NCI-H2107 treated with DMSO at 0.1 percent for 48 hours (cell line): ENCODE measurements around the gene DOCK4.

Experiments
- DNase-seq: peaks from one replicate; lab custom pipeline; 2025; ENCODE audit not compliant: unreplicated experiment; lab: John Stamatoyannopoulos, UW

The DOCK4 gene

GRCh38 chr7:112161253-112162141 lies 44.7 kb downstream of the DOCK4 start:
- peak; percentile 67 for DNase-seq

DNA sequence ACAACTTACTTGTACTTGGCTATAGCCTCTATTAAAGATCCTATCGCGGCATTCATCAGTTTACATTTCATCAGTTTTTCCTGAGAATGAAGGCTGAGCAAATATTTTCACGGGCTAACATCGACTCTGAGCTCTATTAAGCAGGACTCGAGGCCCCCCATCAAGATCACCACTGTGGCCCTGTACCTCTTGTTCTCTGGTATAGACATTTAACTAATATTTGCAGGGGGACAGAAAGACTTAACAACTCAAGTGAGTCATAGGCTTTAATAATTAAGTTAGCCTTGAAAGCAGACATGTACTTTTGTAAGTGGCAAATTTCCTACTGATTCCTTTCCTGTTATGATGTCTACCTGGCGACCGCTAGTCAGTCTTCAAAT lies 45.4 kb downstream of the DOCK4 start:
- no peak for DNase-seq

- peak; percentile 17 for DNase-seq
These were observed 45.9 kb downstream of the DOCK4 start for GRCh38 chr7:112160130-112160770.

DNA sequence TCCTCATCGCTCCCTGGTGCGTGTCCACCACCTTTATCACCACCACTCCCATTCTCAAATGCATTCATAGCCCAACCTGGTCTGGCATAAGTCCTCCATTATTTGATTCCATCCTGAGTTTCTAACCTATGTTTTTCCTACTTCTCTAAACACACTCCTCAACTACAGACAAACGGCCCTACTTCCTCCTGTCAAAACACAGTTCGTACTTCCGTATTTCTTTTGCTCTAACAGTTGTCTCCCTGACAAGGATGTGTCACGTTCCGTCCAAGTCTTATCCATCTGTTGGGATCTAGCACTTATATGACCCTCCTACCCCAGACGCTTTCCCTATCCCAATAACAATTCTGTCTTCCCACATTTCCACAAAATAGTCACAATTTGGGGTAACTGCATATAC lies 46.8 kb downstream of the DOCK4 start:
- DNase-seq: no peak

DNA sequence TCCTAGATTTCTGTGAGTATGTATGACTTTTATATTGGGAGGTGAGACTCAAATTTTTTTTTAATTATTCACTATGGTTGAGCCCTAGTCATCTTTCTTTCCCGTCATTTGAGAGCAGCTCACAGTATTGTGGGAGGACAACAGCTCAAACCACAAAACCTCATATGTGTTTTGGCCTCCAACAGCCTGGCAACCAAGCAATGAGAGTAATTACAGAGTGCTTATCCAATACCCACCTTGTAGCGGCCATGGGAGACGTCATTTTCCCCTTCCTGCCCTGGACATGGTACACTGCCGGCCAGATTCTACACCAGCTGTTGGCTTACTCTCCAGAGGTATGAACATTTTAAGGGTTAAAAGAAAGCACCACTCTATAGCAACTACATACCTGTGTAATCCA lies 49.1 kb downstream of the DOCK4 start:
- DNase-seq: peak; percentile 92

GRCh38 chr7:112156412-112156811 lies 49.8 kb downstream of the DOCK4 start:
- no peak for DNase-seq

DNA sequence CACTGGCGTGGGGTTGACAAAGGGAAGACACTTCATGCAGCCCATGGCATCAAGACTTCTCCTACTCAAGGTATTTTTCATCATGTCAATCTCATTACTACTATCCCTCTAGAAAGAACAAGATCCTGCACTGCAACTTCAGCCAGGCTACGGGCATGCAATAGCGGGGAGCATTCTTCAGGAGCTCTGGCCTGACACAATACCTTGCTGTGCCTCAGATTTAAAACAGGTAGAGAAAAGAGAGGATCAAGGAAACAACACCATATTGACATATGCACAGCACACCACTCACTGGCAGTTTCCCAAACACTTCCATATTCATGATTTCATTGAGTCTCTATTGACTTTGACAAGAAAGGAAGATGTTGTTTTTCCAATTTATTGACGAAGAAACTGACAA lies 51.5 kb downstream of the DOCK4 start:
- no peak for DNase-seq

GRCh38 chr7:112152186-112152585 lies 54.0 kb downstream of the DOCK4 start:
- DNase-seq: no peak

- no peak for DNase-seq
These were observed 55.2 kb downstream of the DOCK4 start for GRCh38 chr7:112150823-112151641.

DNA sequence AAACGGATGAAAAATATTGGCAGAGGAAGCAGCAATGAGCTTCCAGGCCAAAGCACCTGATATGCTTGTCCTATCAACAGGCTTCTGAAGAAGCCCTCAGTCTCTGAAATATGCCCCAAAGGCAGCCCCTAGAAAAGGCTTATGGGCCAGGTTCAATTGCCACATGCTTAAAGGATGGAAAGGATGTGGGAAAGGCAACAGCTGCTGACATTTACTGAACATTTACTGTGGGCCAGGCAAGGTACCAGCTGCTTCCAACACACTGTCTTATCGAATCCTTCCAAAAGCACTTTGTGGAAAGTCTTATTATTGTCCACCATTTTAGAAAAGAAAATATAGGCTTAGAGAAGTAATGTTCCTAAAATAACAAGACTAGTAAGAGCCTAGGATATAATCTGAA lies 56.5 kb downstream of the DOCK4 start:
- DNase-seq: no peak

DNA sequence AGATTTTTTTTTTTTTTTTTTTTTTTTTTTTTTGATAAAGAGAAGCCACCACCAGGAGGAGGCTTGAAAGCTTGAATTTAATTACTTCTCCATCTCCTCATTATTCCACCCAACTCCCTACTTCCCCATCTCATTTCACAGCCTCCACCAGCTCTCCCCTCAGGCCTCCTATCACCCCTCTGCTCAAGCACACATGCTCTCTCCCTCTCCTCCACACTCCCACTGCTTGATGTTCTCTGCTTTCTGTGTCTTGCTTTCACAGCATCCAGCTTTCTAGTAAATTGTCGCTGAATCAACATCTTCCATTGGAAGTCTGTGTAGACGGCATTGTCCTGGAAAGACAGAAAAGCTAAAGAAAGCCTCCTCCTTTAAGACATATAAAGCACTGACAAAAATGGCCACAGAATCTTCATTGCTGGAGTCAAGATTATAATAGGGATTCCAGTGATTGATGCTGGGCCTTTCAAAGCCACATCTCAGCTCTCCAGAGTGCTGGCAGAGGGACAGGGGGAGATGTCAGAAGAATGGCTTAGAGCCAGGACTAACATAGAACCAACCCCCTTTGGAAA lies 58.3 kb downstream of the DOCK4 start:
- no peak for DNase-seq

DNA sequence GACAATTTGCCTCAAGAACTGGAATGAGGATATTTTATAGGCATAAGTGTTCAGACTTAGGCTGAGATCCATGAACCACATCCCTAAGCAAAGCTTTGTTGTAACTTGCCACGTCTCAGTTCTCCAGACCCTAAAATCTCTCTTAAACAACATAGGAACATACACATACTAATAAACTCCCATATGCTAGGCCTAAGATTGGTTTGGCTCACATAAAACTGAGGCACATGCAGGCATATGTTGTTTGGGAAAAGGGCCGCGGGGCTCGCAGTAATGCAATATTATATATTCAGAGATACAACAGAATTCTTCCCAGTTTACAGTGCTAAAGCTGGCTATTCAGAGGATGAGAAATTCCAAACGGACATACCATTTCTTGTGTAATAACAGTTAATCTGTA lies 61.0 kb downstream of the DOCK4 start:
- DNase-seq: no peak

DNA sequence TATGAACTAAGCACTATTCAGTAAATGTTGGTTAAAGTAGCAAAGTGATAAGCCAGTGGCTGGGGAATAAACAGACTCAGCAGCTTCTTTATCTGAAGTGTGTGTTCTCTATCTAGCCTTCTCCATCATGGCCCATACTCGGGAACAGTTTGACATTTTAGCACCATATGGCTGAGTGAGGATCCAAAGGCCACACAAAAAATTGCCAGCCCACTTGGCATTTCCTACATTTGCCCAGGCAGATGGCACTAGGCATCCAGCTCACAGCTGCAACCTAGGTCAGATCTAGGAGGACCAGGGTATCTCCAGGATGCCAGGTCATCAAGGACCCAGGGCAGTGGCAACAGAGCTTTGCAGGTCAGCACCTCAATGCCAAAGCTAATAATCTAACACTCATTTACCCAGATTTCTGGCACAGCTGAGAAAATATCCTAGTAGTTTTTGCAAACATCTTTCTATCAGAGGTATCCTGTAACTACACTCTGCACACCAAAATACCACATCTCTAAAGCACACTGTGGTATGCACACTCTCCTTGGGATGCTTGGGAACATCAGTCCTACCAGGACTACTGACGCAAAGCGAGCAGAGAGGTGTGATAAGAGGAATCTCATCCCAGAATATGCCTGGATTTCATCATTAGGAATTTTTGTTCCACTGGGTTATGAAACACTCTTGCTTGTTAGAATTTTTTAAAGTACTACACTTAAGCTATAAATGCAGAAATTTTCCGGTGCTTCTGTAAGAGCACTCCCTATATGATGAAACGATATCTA lies 61.7 kb downstream of the DOCK4 start:
- DNase-seq: no peak

- no peak for DNase-seq
These were observed 62.6 kb downstream of the DOCK4 start for GRCh38 chr7:112143582-112143981.

GRCh38 chr7:112143136-112143535 lies 63.1 kb downstream of the DOCK4 start:
- no peak for DNase-seq

DNA sequence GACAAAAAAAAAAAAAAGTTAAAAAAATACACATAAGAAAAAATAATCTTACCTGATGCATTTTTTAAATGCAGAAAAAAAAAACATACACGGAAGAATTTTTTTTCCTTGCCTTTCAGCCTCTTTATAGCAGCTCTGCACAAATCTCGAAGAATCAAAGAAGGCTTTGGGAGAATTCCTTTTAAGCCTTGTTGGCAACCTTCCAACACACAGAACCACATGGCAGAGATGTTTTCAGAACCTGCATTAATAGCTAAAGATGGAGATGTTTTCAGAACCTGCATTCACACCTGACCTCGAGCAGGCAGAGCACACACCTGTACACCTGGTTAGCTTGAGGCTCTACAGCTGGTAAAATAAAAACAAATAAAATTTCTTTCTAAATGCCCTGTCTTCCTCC lies 65.6 kb downstream of the DOCK4 start:
- no peak for DNase-seq

- DNase-seq: no peak
These were observed 67.3 kb downstream of the DOCK4 start for GRCh38 chr7:112138938-112139337.

- DNase-seq: no peak
These were observed 67.8 kb downstream of the DOCK4 start for GRCh38 chr7:112138325-112138852.

GRCh38 chr7:112137141-112138101 lies 68.8 kb downstream of the DOCK4 start:
- no peak for DNase-seq
